Measurements from ENCODE around the gene ARHGAP22.

The ARHGAP22 gene

GRCh38 chr10:48526846-48527505 is 77.9 kb downstream of the ARHGAP22 start:
- no peak for TF ChIP-seq CTCF (IDR thresholded peaks at IDR 0.05; ENCODE audit: low read depth, low read length, missing control alignments)
- 0 out of 2 replicates have a peak overlapping the region, but pooled peaks have one; percentile 0 for H3K4me3 ChIP-seq (replicated peaks; ENCODE audit: low read depth, low read length)
- no peak for DNase-seq (ENCODE audit: extremely low read depth, low read depth)

GRCh38 chr10:48526011-48526821 is 78.7 kb downstream of the ARHGAP22 start:
- 0 out of 2 replicates have a peak overlapping the region, but pooled peaks have one; percentile 0 for H3K4me3 ChIP-seq (replicated peaks; ENCODE audit: low read depth, low read length)
- DNase-seq (ENCODE audit: extremely low read depth, low read depth), result peak; percentile 41
- no peak for TF ChIP-seq CTCF (IDR thresholded peaks at IDR 0.05; ENCODE audit: low read depth, low read length, missing control alignments)

GRCh38 chr10:48525113-48525512 is 79.8 kb downstream of the ARHGAP22 start:
- DNase-seq (ENCODE audit: extremely low read depth, low read depth), result no peak
- no peak overlapping the region for H3K4me3 ChIP-seq (replicated peaks; ENCODE audit: low read depth, low read length)
- no peak for TF ChIP-seq CTCF (IDR thresholded peaks at IDR 0.05; ENCODE audit: low read depth, low read length, missing control alignments)

GRCh38 chr10:48523820-48524758 is 80.8 kb downstream of the ARHGAP22 start:
- TF ChIP-seq CTCF (IDR thresholded peaks at IDR 0.05; ENCODE audit: low read depth, low read length, missing control alignments), result peak; percentile 67

GRCh38 chr10:48523212-48523819 is 81.6 kb downstream of the ARHGAP22 start:
- peak overlapping the region; percentile 57 for H3K4me3 ChIP-seq (replicated peaks; ENCODE audit: low read depth, low read length)
- no peak for TF ChIP-seq CTCF (IDR thresholded peaks at IDR 0.05; ENCODE audit: low read depth, low read length, missing control alignments)
- DNase-seq (ENCODE audit: extremely low read depth, low read depth), result peak; percentile 60

More at GRCh38 chr10:48523820-48524758, 80.8 kb downstream of the ARHGAP22 start:
- DNase-seq (ENCODE audit: extremely low read depth, low read depth), result no peak
- H3K4me3 ChIP-seq (replicated peaks; ENCODE audit: low read depth, low read length), result peak overlapping the region; percentile 57

All from HFF-Myc (cell line).